Skeletal muscle tissue (tissue), 4 donors: ENCODE results near the gene KRT71. TPM values are rescaled to one million over a fixed set of nuclear protein-coding genes. Genes with fewer than 3 reads are reported as not detected.

Experiments
- H3K27ac ChIP-seq: one replicate; pipeline ENCODE4 v1.7.0; 2013; ENCODE audit warnings: mild to moderate bottlenecking, low read depth, low read length, inconsistent platforms
- H3K27me3 ChIP-seq, 3 donors: one replicate each; pipeline ENCODE4 v1.7.0; 2013; ENCODE audit warnings: low read length in 3 of 3; ENCODE audit not compliant: control insufficient read depth in 3 of 3, insufficient read depth in 3 of 3
- H3K36me3 ChIP-seq, 3 donors: one replicate each; pipeline ENCODE4 v1.7.0; 2013; ENCODE audit warnings: low read length in 3 of 3; ENCODE audit not compliant: control insufficient read depth in 3 of 3, insufficient read depth in 3 of 3
- H3K4me1 ChIP-seq, 3 donors: one replicate each; pipeline ENCODE4 v1.7.0; 2013; ENCODE audit warnings: low read length in 3 of 3, mild to moderate bottlenecking in 3 of 3; ENCODE audit not compliant: control insufficient read depth in 3 of 3, insufficient read depth in 3 of 3
- H3K4me3 ChIP-seq, 3 donors: one replicate each; pipeline ENCODE4 v1.7.0; 2013; ENCODE audit warnings: low read length in 3 of 3
- H3K9ac ChIP-seq, 3 donors: one replicate each; pipeline ENCODE4 v1.7.0; 2013; ENCODE audit warnings: low read length in 3 of 3, mild to moderate bottlenecking in 3 of 3, moderate library complexity in 2 of 3, low read depth in 1 of 3
- H3K9me3 ChIP-seq, 3 donors: one replicate each; pipeline ENCODE4 v1.7.0; 2013; ENCODE audit warnings: low read length in 3 of 3; ENCODE audit not compliant: control insufficient read depth in 3 of 3
- total RNA-seq: library from RNA; depleted of rRNA; stranded (reverse); fragments of >200 nt; gene quantifications from one replicate; pipeline ENCODE4 v1.2.3, GENCODE V29; 2014
- donor health status: Osteomylitis.

Gene KRT71
- total RNA-seq, 1 donor from 2014 or later = not detected

DNA sequence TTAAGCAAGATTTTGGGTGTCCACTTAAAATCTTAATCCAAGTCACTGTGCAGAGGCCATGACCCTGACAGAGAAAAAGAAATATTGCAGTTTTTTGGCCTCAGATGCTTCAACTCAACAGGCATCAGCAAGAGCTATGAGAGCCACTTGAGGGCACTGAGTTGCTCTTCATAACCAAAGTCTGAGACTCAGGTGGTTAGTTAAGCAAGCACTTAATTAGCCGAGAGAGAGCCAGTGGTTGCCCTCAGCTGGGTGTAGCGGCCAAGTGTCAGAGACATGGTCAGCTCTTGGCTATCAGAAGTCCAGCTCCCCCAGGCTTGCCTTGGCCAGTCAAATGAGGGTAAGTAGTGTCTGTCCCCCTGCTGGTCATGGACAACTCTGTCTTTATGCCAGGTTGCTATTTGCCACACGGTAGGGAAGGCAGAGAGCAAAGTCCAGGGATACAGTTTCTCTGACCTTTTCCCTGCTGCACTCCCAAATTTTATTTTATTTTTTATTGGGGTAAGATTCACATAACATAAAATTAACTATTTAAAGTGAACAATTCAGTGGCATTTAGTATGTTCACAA, 9.0 kb upstream of the KRT71 start:
- no peak overlapping the region for H3K27ac ChIP-seq
- no peak overlapping the region for H3K9ac ChIP-seq
- H3K4me3 ChIP-seq = no peak overlapping the region
- no peaks in the 10 kb centered on the region for H3K4me1 ChIP-seq
- H3K36me3 ChIP-seq = no peaks in the 10 kb centered on the region
- H3K27me3 ChIP-seq = peaks cover 6 to 36% (median 28%) of the 10 kb centered on the region in 3 donors
- H3K9me3 ChIP-seq = no peaks in the 10 kb centered on the region

- no peaks in the 10 kb centered on the region for H3K9me3 ChIP-seq
- peaks cover 6 to 26% (median 20%) of the 10 kb centered on the region in 3 donors for H3K27me3 ChIP-seq
- H3K9ac ChIP-seq = no peak overlapping the region
- no peak overlapping the region for H3K27ac ChIP-seq
- no peaks in the 10 kb centered on the region for H3K4me1 ChIP-seq
- no peak overlapping the region for H3K4me3 ChIP-seq
- no peaks in the 10 kb centered on the region for H3K36me3 ChIP-seq
Measured at GRCh38 chr12:52559979-52560378, 7.0 kb upstream of the KRT71 start.

- Histone ChIP-seq H3K4me3 (no peak overlapping the region), H3K9me3 (no peaks in the 10 kb centered on the region), H3K27ac (no peak overlapping the region), H3K9ac (no peak overlapping the region), H3K27me3 (peaks cover 0 to 27% (median 11%) of the 10 kb centered on the region in 3 donors), H3K36me3 (no peaks in the 10 kb centered on the region), H3K4me1 (no peaks in the 10 kb centered on the region)
Measured at GRCh38 chr12:52558781-52559445, 6.0 kb upstream of the KRT71 start.

- Histone ChIP-seq H3K36me3 (no peaks in the 10 kb centered on the region), H3K27me3 (peaks cover 0 to 24% (median 11%) of the 10 kb centered on the region in 3 donors), H3K27ac (no peak overlapping the region), H3K9ac (no peak overlapping the region), H3K4me3 (no peak overlapping the region), H3K9me3 (no peaks in the 10 kb centered on the region), H3K4me1 (no peaks in the 10 kb centered on the region)
Measured at GRCh38 chr12:52557476-52557875, 4.5 kb upstream of the KRT71 start.

- H3K27ac ChIP-seq = no peak overlapping the region
- H3K27me3 ChIP-seq = peaks cover 0 to 24% (median 9%) of the 10 kb centered on the region in 3 donors
- H3K4me3 ChIP-seq = no peak overlapping the region
- H3K36me3 ChIP-seq = no peaks in the 10 kb centered on the region
- no peaks in the 10 kb centered on the region for H3K9me3 ChIP-seq
- H3K4me1 ChIP-seq = peaks cover 0 to 3% (median 0%) of the 10 kb centered on the region in 3 donors
- H3K9ac ChIP-seq = no peak overlapping the region
Measured at GRCh38 chr12:52555577-52555976, 2.6 kb upstream of the KRT71 start.

DNA sequence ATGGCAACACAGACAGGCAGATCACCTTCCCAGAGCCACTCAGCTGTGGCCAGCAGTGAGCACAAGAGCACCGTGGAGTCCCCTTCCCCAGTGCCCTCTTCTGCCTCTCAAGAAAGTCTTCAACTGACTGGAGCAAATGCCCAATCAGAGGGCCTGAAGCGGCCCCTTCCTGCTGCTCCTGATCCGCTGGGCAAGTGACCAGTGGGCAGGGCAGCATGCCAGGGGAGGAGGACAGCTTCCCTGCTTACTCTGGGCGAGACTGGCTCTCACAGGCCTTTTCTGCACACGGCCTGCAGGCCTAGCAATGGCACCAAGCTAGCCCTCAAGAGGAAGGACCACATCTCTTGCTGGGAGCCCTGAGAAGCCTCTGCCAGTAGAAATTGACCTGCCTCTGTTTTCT, 890 bp downstream of the KRT71 start:
- no peak overlapping the region for H3K27ac ChIP-seq
- no peak overlapping the region for H3K4me3 ChIP-seq
- H3K27me3 ChIP-seq = peaks cover 5 to 26% (median 13%) of the 10 kb centered on the region in 3 donors
- H3K36me3 ChIP-seq = no peaks in the 10 kb centered on the region
- no peak overlapping the region for H3K9ac ChIP-seq
- H3K4me1 ChIP-seq = peaks cover 0 to 3% (median 0%) of the 10 kb centered on the region in 3 donors
- no peaks in the 10 kb centered on the region for H3K9me3 ChIP-seq

DNA sequence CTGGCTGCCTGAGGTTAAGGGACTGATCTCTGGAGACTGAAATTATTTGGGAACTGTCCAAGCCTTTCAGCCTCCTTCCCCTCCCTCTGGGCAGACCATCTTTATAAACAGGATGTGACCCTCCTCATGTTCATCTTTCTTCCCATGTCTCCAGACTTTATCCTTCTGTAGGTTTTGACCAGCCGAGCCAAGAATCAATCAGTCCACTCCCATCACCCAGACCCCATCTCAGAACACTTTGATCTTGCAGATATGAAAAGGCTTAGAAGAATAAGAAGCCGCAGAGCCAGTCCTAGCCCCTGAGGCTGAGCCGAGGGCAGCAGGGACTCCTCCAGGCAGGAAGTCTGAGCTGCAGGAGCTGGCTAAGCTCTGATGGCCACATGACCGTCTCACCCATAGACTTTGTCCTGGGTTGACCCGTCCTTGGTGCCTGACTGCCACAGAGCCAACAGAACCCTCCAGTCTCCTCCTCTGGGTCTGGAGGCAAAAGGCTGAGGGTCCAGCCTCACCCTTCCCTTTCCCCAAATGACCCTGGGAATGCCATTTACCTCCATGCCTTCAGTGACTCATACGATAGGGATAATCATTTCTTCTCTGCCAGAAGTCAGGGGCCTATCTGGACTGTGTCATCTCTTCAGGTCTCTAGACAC, 1.6 kb downstream of the KRT71 start:
- H3K9ac ChIP-seq = no peak overlapping the region
- H3K4me1 ChIP-seq = peaks cover 0 to 3% (median 0%) of the 10 kb centered on the region in 3 donors
- no peak overlapping the region for H3K27ac ChIP-seq
- no peaks in the 10 kb centered on the region for H3K9me3 ChIP-seq
- H3K4me3 ChIP-seq = no peak overlapping the region
- peaks cover 5 to 31% (median 20%) of the 10 kb centered on the region in 3 donors for H3K27me3 ChIP-seq
- H3K36me3 ChIP-seq = no peaks in the 10 kb centered on the region

DNA sequence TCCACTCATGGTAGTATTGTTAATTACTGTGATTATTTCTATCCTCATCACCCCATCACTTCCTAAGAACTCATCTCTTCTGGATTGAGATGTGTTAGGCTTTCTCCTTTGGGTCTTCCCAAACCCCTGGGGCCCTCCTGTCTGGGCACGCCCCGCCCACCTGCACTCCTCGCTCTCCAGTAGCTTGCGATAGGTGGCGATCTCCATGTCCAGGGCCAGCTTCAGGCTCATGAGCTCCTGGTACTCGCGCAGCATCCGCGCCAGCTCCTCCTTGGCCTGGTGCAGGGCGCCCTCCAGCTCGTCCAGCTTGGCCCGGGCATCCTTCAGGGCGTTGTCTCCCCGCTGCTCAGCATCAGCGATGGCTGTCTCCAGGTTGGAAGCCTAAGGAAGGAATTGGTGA, 6.8 kb downstream of the KRT71 start:
- Histone ChIP-seq H3K9me3 (no peaks in the 10 kb centered on the region), H3K36me3 (no peaks in the 10 kb centered on the region), H3K9ac (no peak overlapping the region), H3K27me3 (peaks cover 8 to 38% (median 37%) of the 10 kb centered on the region in 3 donors), H3K4me3 (no peak overlapping the region), H3K27ac (no peak overlapping the region), H3K4me1 (peaks cover 0 to 2% (median 0%) of the 10 kb centered on the region in 3 donors)

DNA sequence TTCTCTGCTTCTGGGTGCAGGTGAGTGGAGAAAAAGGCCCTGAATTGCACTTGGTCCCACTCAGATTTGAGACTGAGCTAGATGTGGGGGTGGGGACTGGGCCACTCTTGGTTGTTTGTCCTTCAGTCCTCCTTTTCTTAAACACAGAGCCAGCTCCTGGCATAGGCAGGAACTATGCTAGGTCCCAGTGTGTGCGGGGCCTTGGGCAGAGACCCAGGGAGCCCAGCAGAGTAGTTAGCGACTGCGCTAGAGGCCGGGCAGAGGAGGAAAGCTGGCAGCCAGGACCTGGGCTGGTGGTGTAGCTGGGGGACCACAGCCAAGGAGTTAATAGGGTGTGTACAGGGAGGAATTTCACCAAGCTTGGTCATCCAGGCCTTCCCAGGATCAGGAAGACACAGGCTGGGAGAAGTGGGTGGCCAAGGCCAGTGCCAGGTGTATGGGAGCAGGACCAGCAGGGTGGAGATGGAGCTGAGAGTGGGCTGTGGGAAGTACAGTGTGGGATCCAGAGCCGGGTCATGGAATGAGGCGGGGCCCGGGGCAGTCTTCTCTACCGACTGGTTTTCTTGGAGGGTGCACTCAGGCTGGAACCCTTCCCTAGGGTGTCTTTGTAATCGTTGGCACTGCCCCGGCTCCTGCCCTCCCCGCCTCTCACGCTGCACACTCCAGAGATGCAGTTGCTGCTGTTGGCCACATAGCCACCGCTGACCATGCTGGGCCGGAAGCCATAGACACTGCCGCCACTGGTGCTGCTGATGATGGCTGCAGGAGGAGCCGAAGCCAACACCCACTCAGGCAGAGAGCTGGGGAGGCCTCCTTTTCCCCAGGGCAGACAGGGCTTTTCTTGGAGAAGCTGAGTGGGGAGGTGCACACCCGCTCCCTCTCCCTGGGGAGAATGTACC, 8.7 kb downstream of the KRT71 start:
- Histone ChIP-seq H3K4me1 (peaks cover 0 to 2% (median 0%) of the 10 kb centered on the region in 3 donors), H3K27ac (no peak overlapping the region), H3K9ac (no peak overlapping the region), H3K27me3 (peaks cover 8 to 31% (median 30%) of the 10 kb centered on the region in 3 donors), H3K9me3 (no peaks in the 10 kb centered on the region), H3K36me3 (no peaks in the 10 kb centered on the region), H3K4me3 (no peak overlapping the region)
